Fibroblast of lung (primary cell): ENCODE measurements around the gene LRRK1.

Experiments used
- EZH2 ChIP-seq: IDR thresholded peaks from 2 replicates; pipeline ENCODE4 v1.5.1; 2012; ENCODE audit warnings: low read length, control low read depth, mild to moderate bottlenecking; ENCODE audit errors: missing control alignments
- TF ChIP-seq, protein P1 (sequence below), 2 donors: IDR thresholded peaks in 1 of 2; conservative IDR thresholded peaks in 1 of 2; 1 replicate in 1 of 2; 2 replicates in 1 of 2; pipeline ENCODE4 v1.5.1; 2011 to 2012; ENCODE audit warnings: low read length in 2 of 2, control low read depth in 1 of 2, inconsistent platforms in 1 of 2, low read depth in 1 of 2, mild to moderate bottlenecking in 1 of 2

DNA sequence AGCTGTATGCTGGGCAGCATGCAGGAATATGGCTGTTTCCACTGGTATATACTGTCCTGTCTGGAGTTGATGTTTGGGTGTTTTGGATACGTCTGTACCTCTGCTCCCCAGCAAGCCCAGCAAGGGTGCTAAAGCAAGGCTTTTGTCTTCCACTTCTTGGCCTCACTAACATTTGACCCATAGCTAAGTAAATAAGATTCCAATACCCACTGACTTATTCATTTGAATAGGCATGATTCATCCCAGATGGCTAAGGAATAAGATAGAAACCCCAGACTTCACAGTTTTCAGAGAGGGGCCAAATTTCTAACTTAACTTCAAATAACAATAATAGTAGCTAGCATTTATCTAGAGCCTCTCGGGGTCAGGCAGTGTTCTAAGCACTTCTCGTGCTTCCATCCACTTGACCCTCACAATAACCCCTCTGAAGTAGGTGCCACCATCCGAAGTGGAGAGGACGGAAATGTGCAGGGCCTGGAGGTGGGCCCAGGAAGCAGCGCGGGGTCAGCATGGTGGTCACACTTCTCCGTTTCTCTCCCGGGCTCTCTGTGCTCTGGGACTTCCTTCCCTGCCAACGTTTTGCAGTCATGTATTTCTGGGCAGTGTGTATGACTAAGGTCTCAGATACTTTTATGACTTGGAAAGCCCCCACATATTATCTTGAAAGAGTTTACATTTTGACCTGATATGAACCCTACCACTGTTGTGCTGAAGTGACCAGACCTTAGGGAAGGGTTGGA is 39.3 kb downstream of the LRRK1 start:
- TF ChIP-seq, protein P1, sequence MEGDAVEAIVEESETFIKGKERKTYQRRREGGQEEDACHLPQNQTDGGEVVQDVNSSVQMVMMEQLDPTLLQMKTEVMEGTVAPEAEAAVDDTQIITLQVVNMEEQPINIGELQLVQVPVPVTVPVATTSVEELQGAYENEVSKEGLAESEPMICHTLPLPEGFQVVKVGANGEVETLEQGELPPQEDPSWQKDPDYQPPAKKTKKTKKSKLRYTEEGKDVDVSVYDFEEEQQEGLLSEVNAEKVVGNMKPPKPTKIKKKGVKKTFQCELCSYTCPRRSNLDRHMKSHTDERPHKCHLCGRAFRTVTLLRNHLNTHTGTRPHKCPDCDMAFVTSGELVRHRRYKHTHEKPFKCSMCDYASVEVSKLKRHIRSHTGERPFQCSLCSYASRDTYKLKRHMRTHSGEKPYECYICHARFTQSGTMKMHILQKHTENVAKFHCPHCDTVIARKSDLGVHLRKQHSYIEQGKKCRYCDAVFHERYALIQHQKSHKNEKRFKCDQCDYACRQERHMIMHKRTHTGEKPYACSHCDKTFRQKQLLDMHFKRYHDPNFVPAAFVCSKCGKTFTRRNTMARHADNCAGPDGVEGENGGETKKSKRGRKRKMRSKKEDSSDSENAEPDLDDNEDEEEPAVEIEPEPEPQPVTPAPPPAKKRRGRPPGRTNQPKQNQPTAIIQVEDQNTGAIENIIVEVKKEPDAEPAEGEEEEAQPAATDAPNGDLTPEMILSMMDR (conservative IDR thresholded peaks at IDR 0.05 in 1 of 2, IDR thresholded peaks at IDR 0.05 in 1 of 2; ENCODE audit: low read depth in 1 of 2, low read length in 2 of 2) = no peak
- no peak for TF ChIP-seq EZH2
